ENCODE measurements around the gene CLHC1. TPM values are rescaled to one million over a fixed set of nuclear protein-coding genes. Genes with fewer than 3 reads are reported as not detected.
"Not testable (repeated sequence)": the region's sequence is repeated elsewhere in the genome, so short reads cannot be mapped to it uniquely, and the experiment has no call there.

CLHC1 gene
- total RNA-seq, 1 experiment from 2014 or later: 32.8 TPM

DNA sequence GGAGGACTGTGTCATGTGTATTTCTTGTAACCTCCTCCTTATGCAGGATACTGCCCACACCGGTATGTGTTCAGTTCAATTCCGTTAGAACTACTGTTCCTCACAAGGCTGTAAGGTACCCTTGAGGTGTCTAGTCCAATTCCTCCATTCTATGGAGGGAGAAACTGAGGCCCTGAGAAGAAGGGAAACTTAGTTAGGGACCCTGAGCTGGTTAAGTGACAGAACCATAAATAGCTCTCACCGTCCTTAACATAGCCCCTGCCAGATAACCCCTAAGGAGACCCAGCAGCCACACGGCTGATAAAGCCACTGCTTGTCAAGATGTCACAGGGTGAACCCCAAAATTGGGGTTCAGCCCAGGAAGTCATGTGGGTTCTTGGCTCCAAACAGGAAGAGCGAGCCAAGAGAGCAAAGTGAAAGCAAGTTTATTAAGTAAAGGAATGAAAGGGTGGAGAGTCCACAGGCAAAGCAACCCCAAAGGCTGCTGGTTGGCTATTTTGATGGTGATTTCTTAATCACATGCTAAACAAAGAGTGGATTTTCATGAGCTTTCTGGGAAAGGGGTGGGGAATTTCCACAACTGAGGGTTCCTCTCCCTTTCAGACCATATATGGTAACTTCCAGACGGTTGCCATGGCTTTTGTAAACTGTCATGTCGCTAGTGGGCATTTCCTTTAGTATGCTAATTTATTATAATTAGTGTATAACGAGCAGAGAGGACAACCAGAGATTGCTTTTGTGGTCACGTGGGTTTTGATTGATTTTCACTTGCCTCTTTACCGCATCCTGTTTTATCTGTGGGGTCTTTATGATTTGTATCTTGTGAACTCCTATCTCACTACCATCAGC lies 98.4 kb downstream of the CLHC1 start:
- no TSS peak for BruUV-seq (replicated peaks)
- Mint-ChIP-seq H3K4me1 (ENCODE audit: insufficient read depth, unreplicated experiment) (peaks cover 4% of the 10 kb centered on the region), H3K27me3 (ENCODE audit: insufficient read depth, unreplicated experiment) (no peaks in the 10 kb centered on the region), H3K4me3 (ENCODE audit: unreplicated experiment) (no peak overlapping the region), H3K36me3 (ENCODE audit: insufficient read depth, unreplicated experiment) (no peaks in the 10 kb centered on the region), H3K27ac (ENCODE audit: low read depth, unreplicated experiment) (no peak overlapping the region), H3K9me3 (ENCODE audit: unreplicated experiment) (no peaks in the 10 kb centered on the region)
- POLR2A ChIA-PET: interaction anchor here (1.1 kb wide), 1 partner anchor 82 kb away, joined by 3 read pairs; no protein-coding TSS in a partner anchor
- intact Hi-C loops (cut with micrococcal nuclease): no loop called here
- CTCF ChIA-PET: no interaction called here
- TF ChIP-seq, protein P1, sequence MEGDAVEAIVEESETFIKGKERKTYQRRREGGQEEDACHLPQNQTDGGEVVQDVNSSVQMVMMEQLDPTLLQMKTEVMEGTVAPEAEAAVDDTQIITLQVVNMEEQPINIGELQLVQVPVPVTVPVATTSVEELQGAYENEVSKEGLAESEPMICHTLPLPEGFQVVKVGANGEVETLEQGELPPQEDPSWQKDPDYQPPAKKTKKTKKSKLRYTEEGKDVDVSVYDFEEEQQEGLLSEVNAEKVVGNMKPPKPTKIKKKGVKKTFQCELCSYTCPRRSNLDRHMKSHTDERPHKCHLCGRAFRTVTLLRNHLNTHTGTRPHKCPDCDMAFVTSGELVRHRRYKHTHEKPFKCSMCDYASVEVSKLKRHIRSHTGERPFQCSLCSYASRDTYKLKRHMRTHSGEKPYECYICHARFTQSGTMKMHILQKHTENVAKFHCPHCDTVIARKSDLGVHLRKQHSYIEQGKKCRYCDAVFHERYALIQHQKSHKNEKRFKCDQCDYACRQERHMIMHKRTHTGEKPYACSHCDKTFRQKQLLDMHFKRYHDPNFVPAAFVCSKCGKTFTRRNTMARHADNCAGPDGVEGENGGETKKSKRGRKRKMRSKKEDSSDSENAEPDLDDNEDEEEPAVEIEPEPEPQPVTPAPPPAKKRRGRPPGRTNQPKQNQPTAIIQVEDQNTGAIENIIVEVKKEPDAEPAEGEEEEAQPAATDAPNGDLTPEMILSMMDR (IDR thresholded peaks at IDR 0.05; ENCODE audit: unreplicated experiment): no peak
- DNase-seq (ENCODE audit: unreplicated experiment): peak; percentile 37

DNA sequence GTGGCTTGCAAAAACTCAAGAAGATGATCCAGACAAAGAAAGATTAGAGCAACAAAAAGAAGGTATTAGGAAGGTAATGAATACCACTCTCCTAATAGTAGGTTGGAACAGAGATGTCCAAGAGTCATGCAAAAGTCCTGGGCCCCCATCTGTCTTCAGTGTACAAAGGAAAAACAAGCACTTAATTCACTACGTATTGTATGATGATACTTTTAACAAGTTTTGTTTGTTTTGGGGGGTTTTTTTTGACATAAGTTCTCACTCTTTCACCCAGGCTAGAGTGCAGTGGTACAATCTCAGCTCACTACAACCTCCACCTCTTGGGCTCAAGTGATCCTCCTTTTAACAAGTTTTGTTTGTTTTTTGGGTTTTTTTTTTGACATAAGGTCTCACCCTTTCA lies 101.2 kb downstream of the CLHC1 start:
- Mint-ChIP-seq H3K27ac (ENCODE audit: low read depth, unreplicated experiment) (no peak overlapping the region), H3K27me3 (ENCODE audit: insufficient read depth, unreplicated experiment) (no peaks in the 10 kb centered on the region), H3K4me3 (ENCODE audit: unreplicated experiment) (no peak overlapping the region), H3K9me3 (ENCODE audit: unreplicated experiment) (no peaks in the 10 kb centered on the region), H3K36me3 (ENCODE audit: insufficient read depth, unreplicated experiment) (no peaks in the 10 kb centered on the region), H3K4me1 (ENCODE audit: insufficient read depth, unreplicated experiment) (no peaks in the 10 kb centered on the region)
- CTCF ChIA-PET: no interaction called here
- no peak for DNase-seq (ENCODE audit: unreplicated experiment)
- intact Hi-C loops (cut with micrococcal nuclease): no loop called here
- BruUV-seq (replicated peaks): no TSS peak
- POLR2A ChIA-PET: no interaction called here
- TF ChIP-seq, protein P1 (IDR thresholded peaks at IDR 0.05; ENCODE audit: unreplicated experiment): no peak

DNA sequence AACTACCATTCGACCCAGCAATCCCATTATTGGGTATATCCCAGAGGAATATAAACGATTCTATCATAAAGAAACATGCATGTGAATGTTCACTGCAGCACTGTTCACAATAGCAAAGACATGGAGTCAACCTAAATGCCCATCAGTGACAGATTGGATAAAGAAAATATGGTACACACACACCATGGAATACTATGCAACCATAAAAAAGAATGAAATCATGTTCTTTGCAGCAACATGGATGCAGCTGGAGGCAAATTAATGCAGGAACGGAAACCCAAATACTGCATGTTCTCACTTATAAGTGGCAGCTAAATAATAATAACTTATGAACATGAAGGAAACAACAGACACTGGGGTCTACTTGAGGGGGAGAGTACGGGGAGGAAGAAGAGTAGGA lies 105.5 kb downstream of the CLHC1 start:
- CTCF ChIA-PET: interaction anchor here (1.0 kb wide), 1 partner anchor 77 kb away, joined by 3 read pairs; the partner anchor contains the start of gene RTN4

More for the DNA sequence above, 105.5 kb downstream of the CLHC1 start:
- H3K27ac Mint-ChIP-seq (ENCODE audit: low read depth, unreplicated experiment); H3K4me1 Mint-ChIP-seq (ENCODE audit: insufficient read depth, unreplicated experiment); DNase-seq (ENCODE audit: unreplicated experiment); H3K4me3 Mint-ChIP-seq (ENCODE audit: unreplicated experiment); BruUV-seq (replicated peaks); H3K36me3 Mint-ChIP-seq (ENCODE audit: insufficient read depth, unreplicated experiment); POLR2A ChIA-PET; intact Hi-C loops (cut with micrococcal nuclease); H3K27me3 Mint-ChIP-seq (ENCODE audit: insufficient read depth, unreplicated experiment): not testable (repeated sequence)
- H3K9me3 Mint-ChIP-seq (ENCODE audit: unreplicated experiment): peaks cover 12% of the 10 kb centered on the region

Other genes starting within 250 kb of the CLHC1 start
- 389 and 391 TPM in 2 replicates for gene RTN4, start 181.8 kb downstream of the CLHC1 start, total RNA-seq (2022)
- 1,343 and 1,536 TPM in 2 replicates for gene RPS27A, start 395 bp upstream of the CLHC1 start, total RNA-seq (2022)
- gene MTIF2, start 36.9 kb upstream of the CLHC1 start, total RNA-seq (2022): 58.3 and 60.7 TPM in 2 replicates
- 52.1 and 60.8 TPM in 2 replicates for gene CCDC88A, start 187.6 kb upstream of the CLHC1 start, total RNA-seq (2022)

Measured in MCF 10A (cell line).